HepG2 (cell line): ENCODE results near the gene SMAP2. TPM values are rescaled to one million over a fixed set of nuclear protein-coding genes. Genes with fewer than 3 reads are reported as not detected.

Source experiments
- CBFB ChIP-seq: sonication (generic); formaldehyde crosslinking; IDR thresholded peaks from 2 replicates; pipeline ENCODE4 v1.4.0; 2020; ENCODE audit warnings: missing genetic modification reagents
- CREB1 ChIP-seq, 2 experiments: fragments of 450-650 bp in 1 of 2; IDR thresholded peaks; 2 replicates each; pipeline ENCODE4 v1.6.1; 2016 to 2017; ENCODE audit warnings: control low read depth in 1 of 2, mild to moderate bottlenecking in 1 of 2, missing compliant biosample characterization in 1 of 2, missing genetic modification characterization in 1 of 2
- KLF9 ChIP-seq: IDR thresholded peaks from 2 replicates; pipeline ENCODE4 v1.6.1; 2016; ENCODE audit warnings: low read depth
- MBD4 ChIP-seq: IDR thresholded peaks from 2 replicates; pipeline ENCODE4 v1.6.1; 2012; ENCODE audit warnings: low read length, inconsistent platforms, borderline replicate concordance
- MLLT10 ChIP-seq: sonication (generic); formaldehyde crosslinking; IDR thresholded peaks from 2 replicates; pipeline ENCODE4 v1.4.0; 2020; ENCODE audit warnings: missing genetic modification reagents
- MNT ChIP-seq: fragments of 450-650 bp; IDR thresholded peaks from 2 replicates; pipeline ENCODE4 v1.6.1; 2016
- PHF8 ChIP-seq: sonication (generic); formaldehyde crosslinking; IDR thresholded peaks from 2 replicates; pipeline ENCODE4 v1.5.0; 2020; ENCODE audit warnings: missing genetic modification reagents
- RBM22 ChIP-seq: fragments of 200-400 bp; formaldehyde crosslinking; optimal IDR thresholded peaks from 2 replicates; pipeline ENCODE3; 2017; ENCODE audit warnings: mild to moderate bottlenecking, low read length, moderate library complexity
- SIX4 ChIP-seq: sonication (generic); formaldehyde crosslinking; IDR thresholded peaks from 2 replicates; pipeline ENCODE4 v1.4.0; 2020; ENCODE audit warnings: missing genetic modification reagents
- TAF1 ChIP-seq: sonication (generic); formaldehyde crosslinking; IDR thresholded peaks from 2 replicates; pipeline ENCODE4 v1.4.0; 2020; ENCODE audit warnings: missing genetic modification reagents
- TCF12 ChIP-seq, 2 experiments: fragments of 450-650 bp in 1 of 2; sonication (generic) in 1 of 2; formaldehyde crosslinking in 1 of 2; IDR thresholded peaks; 2 replicates each; pipeline versions ENCODE4 v1.6.1 to v1.8.0; 2017 to 2022; ENCODE audit warnings: antibody characterized with exemption in 1 of 2, mild to moderate bottlenecking in 1 of 2, missing genetic modification reagents in 1 of 2, moderate library complexity in 1 of 2
- TOPORS ChIP-seq: sonication (generic); formaldehyde crosslinking; IDR thresholded peaks from 2 replicates; pipeline ENCODE4 v1.8.0; 2023; ENCODE audit warnings: mild to moderate bottlenecking, missing genetic modification reagents
- TSC22D2 ChIP-seq: sonication (generic); formaldehyde crosslinking; IDR thresholded peaks from 2 replicates; pipeline ENCODE4 v1.5.1; 2020; ENCODE audit warnings: missing genetic modification reagents, mild to moderate bottlenecking, borderline replicate concordance
- ZBTB42 ChIP-seq: sonication (generic); formaldehyde crosslinking; IDR thresholded peaks from 2 replicates; pipeline ENCODE4 v1.5.0; 2020; ENCODE audit warnings: mild to moderate bottlenecking, missing genetic modification reagents
- ZFX ChIP-seq: sonication (generic); formaldehyde crosslinking; IDR thresholded peaks from 2 replicates; pipeline ENCODE4 v1.4.0; 2020; ENCODE audit warnings: mild to moderate bottlenecking, low read depth, missing genetic modification reagents, moderate library complexity
- ZMYM4 ChIP-seq: sonication (generic); formaldehyde crosslinking; IDR thresholded peaks from 2 replicates; pipeline ENCODE4 v1.8.1; 2023; ENCODE audit warnings: mild to moderate bottlenecking, missing genetic modification reagents
- ZNF230 ChIP-seq: sonication (generic); formaldehyde crosslinking; IDR thresholded peaks from 2 replicates; pipeline ENCODE4 v1.4.0; 2020; ENCODE audit warnings: mild to moderate bottlenecking, missing genetic modification reagents
- ZNF33A ChIP-seq: sonication (generic); formaldehyde crosslinking; IDR thresholded peaks from 2 replicates; pipeline ENCODE4 v1.5.1; 2020; ENCODE audit warnings: missing genetic modification reagents, mild to moderate bottlenecking, moderate library complexity, borderline replicate concordance
- ZNF430 ChIP-seq: sonication (generic); formaldehyde crosslinking; IDR thresholded peaks from 2 replicates; pipeline ENCODE4 v1.9.0; 2021; ENCODE audit warnings: mild to moderate bottlenecking, missing genetic modification reagents
- ZNF614 ChIP-seq: IDR thresholded peaks from 2 replicates; pipeline ENCODE4 v1.6.1; 2018; ENCODE audit warnings: missing biosample characterization, missing genetic modification reagents, inconsistent platforms, borderline replicate concordance
- ZNF713 ChIP-seq: sonication (generic); formaldehyde crosslinking; IDR thresholded peaks from 2 replicates; pipeline ENCODE4 v1.4.0; 2020; ENCODE audit warnings: mild to moderate bottlenecking, missing genetic modification reagents
- ZNF770 ChIP-seq: sonication (generic); formaldehyde crosslinking; IDR thresholded peaks from 2 replicates; pipeline ENCODE4 v1.5.0; 2020; ENCODE audit warnings: mild to moderate bottlenecking, missing genetic modification reagents
- ZNF784 ChIP-seq: sonication (generic); formaldehyde crosslinking; IDR thresholded peaks from 2 replicates; pipeline ENCODE4 v1.5.1; 2020; ENCODE audit warnings: missing genetic modification reagents, mild to moderate bottlenecking, borderline replicate concordance
- ZNF883 ChIP-seq: sonication (generic); formaldehyde crosslinking; IDR thresholded peaks from 2 replicates; pipeline ENCODE4 v1.5.1; 2020; ENCODE audit warnings: mild to moderate bottlenecking, missing genetic modification reagents; ENCODE audit errors: not compliant biosample characterization
- ZSCAN22 ChIP-seq: sonication (generic); formaldehyde crosslinking; IDR thresholded peaks from 2 replicates; pipeline ENCODE4 v1.4.0; 2020; ENCODE audit warnings: mild to moderate bottlenecking, missing genetic modification reagents
- polyA plus RNA-seq, 8 experiments: library from polyadenylated mRNA; depleted of rRNA in 3 of 8; stranded (reverse) in 7 of 8; unstranded in 1 of 8; fragments of >200 nt; fragmentation: Illumina TruSeq in 4 of 8; extraction: Trizol in 4 of 8; gene quantifications; 2 replicates each; pipeline versions ENCODE4 v1.2.1 to v1.2.3, GENCODE V29; 2011 to 2016; ENCODE audit warnings: low read depth in 4 of 8, missing spikeins in 1 of 8, mixed read lengths in 1 of 8; ENCODE audit not compliant: insufficient read depth in 1 of 8
- total RNA-seq, 5 experiments: library from RNA; depleted of rRNA; stranded (reverse); fragments of >200 nt; fragmentation: Illumina TruSeq; extraction: Trizol; gene quantifications; 2 replicates each; pipeline ENCODE4 v1.2.3, GENCODE V29; 2016; ENCODE audit warnings: low read depth in 1 of 5

The SMAP2 gene
- total and polyA plus RNA-seq, 2 of the 13 experiments (the other 11 are each of a cell fraction or from before 2014, with no cell fraction given) = 19.0 to 22.3 TPM

- TF ChIP-seq CREB1 (IDR thresholded peaks at IDR 0.05) (no peak; the same call in 1 of the 2 replicates), CREB1 (CRISPR knock-in tag; IDR thresholded peaks at IDR 0.05) (peak; percentile 90), RBM22 (peak; percentile 90), ZNF230 (CRISPR knock-in tag) (no peak; the same call in 1 of the 2 replicates), ZFX (CRISPR knock-in tag) (0 out of 2 replicates have a peak, but pooled peaks have one; percentile 49), ZNF614 (peak; percentile 84; the same call in 1 of the 2 replicates), TAF1 (CRISPR knock-in tag) (peak; percentile 26; the same call in 1 of the 2 replicates), MLLT10 (CRISPR knock-in tag) (no peak), ZNF784 (CRISPR knock-in tag) (peak; percentile 89; the same call in 1 of the 2 replicates), TCF12 (IDR thresholded peaks at IDR 0.05) (no peak), TCF12 (CRISPR knock-in tag; IDR thresholded peaks at IDR 0.05) (peak; percentile 78; the same call in 1 of the 2 replicates), ZMYM4 (CRISPR knock-in tag) (peak; percentile 93), TSC22D2 (CRISPR knock-in tag) (0 out of 2 replicates have a peak, but pooled peaks have one; percentile 66), ZNF33A (CRISPR knock-in tag) (no peak), MBD4 (no peak), MNT (no peak), ZBTB42 (0 out of 2 replicates have a peak, but pooled peaks have one; percentile 11), ZNF770 (CRISPR knock-in tag) (peak; percentile 80), ZNF883 (CRISPR knock-in tag) (peak; percentile 37), SIX4 (no peak), ZNF713 (no peak), KLF9 (no peak), ZSCAN22 (CRISPR knock-in tag) (no peak), CBFB (CRISPR knock-in tag) (peak; percentile 49), TOPORS (CRISPR knock-in tag) (no peak), ZNF430 (CRISPR knock-in tag) (peak; percentile 63; the same call in 1 of the 2 replicates), PHF8 (CRISPR knock-in tag) (peak; percentile 17; the same call in 1 of the 2 replicates)
Observed at GRCh38 chr1:40421431-40422384, 48.2 kb downstream of the SMAP2 start (continued).
